ENCODE measurements around the gene KRTAP10-12. TPM values are rescaled to one million over a fixed set of nuclear protein-coding genes. Genes with fewer than 3 reads are reported as not detected.

Gene KRTAP10-12
- total and polyA plus RNA-seq, 10 donors = not detected

- peaks cover 3 to 31% (median 21%) of the 10 kb centered on the region in 8 donors for H3K9me3 ChIP-seq
- no peak overlapping the region for H3K27ac ChIP-seq
- DNase-seq = no peak
- no peak overlapping the region for H3K4me3 ChIP-seq
- 88 to 97% (median 95%) methylated on average over 1 of the region's 1 CpG for WGBS, 5 donors
- no peaks in the 10 kb centered on the region for H3K36me3 ChIP-seq
- TF ChIP-seq CTCF (IDR thresholded peaks at IDR 0.05 in 8 of 11, conservative IDR thresholded peaks at IDR 0.05 in 3 of 11) = peak in 3 of 11 experiments; percentile 12 to 29 (median 14)
- no peak for TF ChIP-seq POLR2A (IDR thresholded peaks at IDR 0.05)
- TF ChIP-seq POLR2AphosphoS5 (IDR thresholded peaks at IDR 0.05) = no peak
- intact Hi-C loops (cut with DNase I; ENCODE audit: low total_unique reads) = loop anchor here (5.0 kb wide), 1 partner anchor 230 kb away; no protein-coding TSS in a partner anchor
- no peaks in the 10 kb centered on the region for H3K4me1 ChIP-seq
- H3K27me3 ChIP-seq (replicated peaks in 1 of 7) = no peaks in the 10 kb centered on the region
Observed at GRCh38 chr21:44742418-44743153, 45.6 kb downstream of the KRTAP10-12 start.

Small RNAs within 50 kb of the gene (small RNA-seq; reads per million reads assigned to genes)
- 0 reads per million in 4 donors for gene KRTAP12-6P

Other genes starting within 250 kb of the KRTAP10-12 start
- 1 to 10 TPM; 1.3 to 4.9 (median 3.4) TPM for gene LRRC3, start 241.7 kb upstream of the KRTAP10-12 start, total RNA-seq
- under 1 TPM; 0.24 to 0.86 (median 0.26) TPM for gene LRRC3, start 241.7 kb upstream of the KRTAP10-12 start, polyA plus RNA-seq
- not detected for gene KRTAP10-1, start 157.0 kb upstream of the KRTAP10-12 start, total RNA-seq
- gene KRTAP10-1, start 157.0 kb upstream of the KRTAP10-12 start, polyA plus RNA-seq = not detected
- not detected for gene KRTAP10-2, start 145.7 kb upstream of the KRTAP10-12 start, total RNA-seq
- gene KRTAP10-2, start 145.7 kb upstream of the KRTAP10-12 start, polyA plus RNA-seq = not detected
- not detected for gene KRTAP10-3, start 138.4 kb upstream of the KRTAP10-12 start, total RNA-seq
- not detected for gene KRTAP10-3, start 138.4 kb upstream of the KRTAP10-12 start, polyA plus RNA-seq
- not detected for gene KRTAP10-4, start 123.4 kb upstream of the KRTAP10-12 start, total RNA-seq
- gene KRTAP10-4, start 123.4 kb upstream of the KRTAP10-12 start, polyA plus RNA-seq = not detected
- gene KRTAP10-5, start 116.6 kb upstream of the KRTAP10-12 start, total RNA-seq = not detected
- not detected for gene KRTAP10-5, start 116.6 kb upstream of the KRTAP10-12 start, polyA plus RNA-seq
- gene KRTAP10-6, start 104.7 kb upstream of the KRTAP10-12 start, total RNA-seq = not detected
- not detected for gene KRTAP10-6, start 104.7 kb upstream of the KRTAP10-12 start, polyA plus RNA-seq
- gene KRTAP10-7, start 96.6 kb upstream of the KRTAP10-12 start, total RNA-seq = not detected
- gene KRTAP10-7, start 96.6 kb upstream of the KRTAP10-12 start, polyA plus RNA-seq = not detected
- not detected for gene KRTAP10-8, start 85.1 kb upstream of the KRTAP10-12 start, total RNA-seq
- not detected for gene KRTAP10-8, start 85.1 kb upstream of the KRTAP10-12 start, polyA plus RNA-seq
- gene KRTAP10-9, start 70.1 kb upstream of the KRTAP10-12 start, total RNA-seq = not detected
- gene KRTAP10-9, start 70.1 kb upstream of the KRTAP10-12 start, polyA plus RNA-seq = not detected
- gene KRTAP10-10, start 59.8 kb upstream of the KRTAP10-12 start, total RNA-seq = not detected
- gene KRTAP10-10, start 59.8 kb upstream of the KRTAP10-12 start, polyA plus RNA-seq = not detected
- gene KRTAP10-11, start 50.8 kb upstream of the KRTAP10-12 start, total RNA-seq = not detected
- not detected for gene KRTAP10-11, start 50.8 kb upstream of the KRTAP10-12 start, polyA plus RNA-seq
- not detected for gene KRTAP12-4, start 42.5 kb upstream of the KRTAP10-12 start, total RNA-seq
- gene KRTAP12-4, start 42.5 kb upstream of the KRTAP10-12 start, polyA plus RNA-seq = not detected
- gene KRTAP12-3, start 39.2 kb upstream of the KRTAP10-12 start, total RNA-seq = not detected
- gene KRTAP12-3, start 39.2 kb upstream of the KRTAP10-12 start, polyA plus RNA-seq = not detected
- gene KRTAP12-2, start 30.2 kb upstream of the KRTAP10-12 start, total RNA-seq = not detected
- not detected for gene KRTAP12-2, start 30.2 kb upstream of the KRTAP10-12 start, polyA plus RNA-seq
- not detected for gene KRTAP12-1, start 15.0 kb upstream of the KRTAP10-12 start, total RNA-seq
- not detected for gene KRTAP12-1, start 15.0 kb upstream of the KRTAP10-12 start, polyA plus RNA-seq
- gene TSPEAR, start 14.4 kb downstream of the KRTAP10-12 start, total RNA-seq = under 1 TPM in 1 of 7 donors, not detected in 6; 0.22 TPM
- under 1 TPM in 2 of 3 donors, not detected in 1; 0.02 to 0.03 TPM for gene TSPEAR, start 14.4 kb downstream of the KRTAP10-12 start, polyA plus RNA-seq
- gene UBE2G2, start 104.6 kb downstream of the KRTAP10-12 start, total RNA-seq = 100 to 1,000 TPM in 3 of 7 donors, 10 to 100 TPM in 4; 81.1 to 125 (median 93.8) TPM
- gene UBE2G2, start 104.6 kb downstream of the KRTAP10-12 start, polyA plus RNA-seq = 10 to 100 TPM; 39.4 to 58.0 (median 46.9) TPM
- gene SUMO3, start 120.9 kb downstream of the KRTAP10-12 start, total RNA-seq = 100 to 1,000 TPM in 1 of 7 donors, 10 to 100 TPM in 6; 62.2 to 101 (median 68.6) TPM
- gene SUMO3, start 120.9 kb downstream of the KRTAP10-12 start, polyA plus RNA-seq = 10 to 100 TPM; 38.2 to 90.7 (median 57.9) TPM
- 100 to 1,000 TPM; 121 to 189 (median 165) TPM for gene PTTG1IP, start 176.5 kb downstream of the KRTAP10-12 start, total RNA-seq
- gene PTTG1IP, start 176.5 kb downstream of the KRTAP10-12 start, polyA plus RNA-seq = 10 to 100 TPM; 57.6 to 69.3 (median 64.9) TPM
- gene ITGB2, start 223.7 kb downstream of the KRTAP10-12 start, total RNA-seq = 100 to 1,000 TPM; 285 to 754 (median 415) TPM
- gene ITGB2, start 223.7 kb downstream of the KRTAP10-12 start, polyA plus RNA-seq = 100 to 1,000 TPM in 2 of 3 donors, 10 to 100 TPM in 1; 92.1 to 332 (median 250) TPM
- gene SLX9, start 242.9 kb downstream of the KRTAP10-12 start, total RNA-seq = 10 to 100 TPM in 6 of 7 donors, 1 to 10 TPM in 1; 6.1 to 30.6 (median 26.4) TPM
- gene SLX9, start 242.9 kb downstream of the KRTAP10-12 start, polyA plus RNA-seq = 10 to 100 TPM; 16.4 to 35.4 (median 28.5) TPM

Data from spleen (tissue), 11 donors.